B cell (primary cell): ENCODE measurements around the gene WDFY2. TPM values are rescaled to one million over a fixed set of nuclear protein-coding genes. Genes with fewer than 3 reads are reported as not detected.

ENCODE experiments used
- ATAC-seq: fragments of 200-7000 bp; cut with Tn5 transposase; one replicate; pipeline ENCODE4 v1.10.0; 2021; ENCODE audit warnings: low read depth, mild to moderate bottlenecking, moderate number of reproducible peaks, moderate library complexity
- CTCF ChIA-PET: fragments of 350-600 bp; sonication (Branson Sonifier 250); formaldehyde crosslinking; loops from one replicate; lab custom pipeline; 2021; ENCODE audit warnings: antibody characterized with exemption, inconsistent platforms; lab: Charles Lee
- POLR2A ChIA-PET: fragments of 350-600 bp; sonication (Branson Sonifier 250); formaldehyde crosslinking; loops from one replicate; lab custom pipeline; 2021; ENCODE audit warnings: antibody characterized with exemption; lab: Charles Lee
- DNase-seq: peaks from one replicate; pipeline ENCODE4 v3.0.0; 2013
- H2AFZ ChIP-seq: 2 replicates; pipeline ENCODE4 v1.6.1; 2012; ENCODE audit warnings: mild to moderate bottlenecking, low read depth, low read length; ENCODE audit not compliant: insufficient read depth, poor library complexity, severe bottlenecking
- H3K27ac ChIP-seq, 2 donors: 1 replicate in 1 of 2; 2 replicates in 1 of 2; pipeline ENCODE4 v1.5.1; 2012 to 2013; ENCODE audit warnings: low read length in 2 of 2, mild to moderate bottlenecking in 2 of 2, moderate library complexity in 1 of 2
- H3K27me3 ChIP-seq, 4 experiments: fragments of 200-600 bp in 1 of 4; sonication (generic) in 1 of 4; replicated peaks in 1 of 4; 1 replicate in 2 of 4; 2 replicates in 2 of 4; pipeline versions ENCODE4 v1.6.1 to v1.7.0; 2013 to 2016; ENCODE audit warnings: low read length in 3 of 4, mild to moderate bottlenecking in 2 of 4, mixed read lengths in 1 of 4, moderate library complexity in 1 of 4; ENCODE audit not compliant: insufficient read depth in 4 of 4, control insufficient read depth in 3 of 4; ENCODE audit errors: control extremely low read depth in 1 of 4
- H3K36me3 ChIP-seq, 2 experiments: replicated peaks in 1 of 2; 1 replicate in 1 of 2; 2 replicates in 1 of 2; pipeline versions ENCODE4 v1.6.1 to v1.7.1; 2013; ENCODE audit warnings: low read length in 1 of 2; ENCODE audit not compliant: insufficient read depth in 2 of 2, control insufficient read depth in 1 of 2; ENCODE audit errors: control extremely low read depth in 1 of 2, extremely low read depth in 1 of 2
- H3K4me1 ChIP-seq, 2 donors: fragments of 200-600 bp in 1 of 2; sonication (generic) in 1 of 2; 1 replicate in 1 of 2; 2 replicates in 1 of 2; pipeline versions ENCODE4 v1.5.1 to v1.6.1; 2013 to 2017; ENCODE audit warnings: low read length in 2 of 2; ENCODE audit not compliant: control insufficient read depth in 2 of 2, insufficient read depth in 2 of 2
- H3K4me2 ChIP-seq: replicated peaks from 2 replicates; pipeline ENCODE3; 2012; ENCODE audit warnings: mild to moderate bottlenecking, low read depth, low read length; ENCODE audit not compliant: poor library complexity, severe bottlenecking
- H3K4me3 ChIP-seq, 5 experiments: fragments of 200-600 bp in 1 of 5; sonication (generic) in 1 of 5; 1 replicate in 3 of 5; 2 replicates in 2 of 5; pipeline versions ENCODE4 v1.5.1 to v1.7.0; 2011 to 2016; ENCODE audit warnings: low read length in 4 of 5, mild to moderate bottlenecking in 4 of 5, low read depth in 2 of 5, control low read depth in 1 of 5, moderate library complexity in 1 of 5; ENCODE audit not compliant: insufficient read depth in 1 of 5; ENCODE audit errors: control extremely low read depth in 1 of 5, extremely low read depth in 1 of 5
- H3K79me2 ChIP-seq: fragments of 200-600 bp; sonication (generic); one replicate; pipeline ENCODE4 v1.6.0; 2016; ENCODE audit warnings: low read length; ENCODE audit not compliant: control insufficient read depth, insufficient read depth
- H3K9ac ChIP-seq: fragments of 200-600 bp; sonication (generic); 2 replicates; pipeline ENCODE4 v1.6.1; 2017; ENCODE audit warnings: mild to moderate bottlenecking, low read length, moderate library complexity
- H3K9me3 ChIP-seq, 3 donors: one replicate each; pipeline versions ENCODE4 v1.6.1 to v1.7.1; 2013; ENCODE audit warnings: low read length in 2 of 3; ENCODE audit not compliant: control insufficient read depth in 2 of 3, insufficient read depth in 1 of 3; ENCODE audit errors: control extremely low read depth in 1 of 3
- H4K20me1 ChIP-seq: 2 replicates; pipeline ENCODE4 v1.6.0; 2012; ENCODE audit warnings: mild to moderate bottlenecking, low read length; ENCODE audit not compliant: insufficient read depth, control insufficient read depth, poor library complexity, severe bottlenecking
- H3K27ac Mint-ChIP-seq: one replicate; pipeline ENCODE4 v1.8.0; 2021; ENCODE audit warnings: mixed read lengths
- H3K27me3 Mint-ChIP-seq: one replicate; pipeline ENCODE4 v1.8.0; 2021; ENCODE audit warnings: mixed read lengths
- H3K4me1 Mint-ChIP-seq: one replicate; pipeline ENCODE4 v1.8.0; 2021; ENCODE audit warnings: mixed read lengths
- H3K4me3 Mint-ChIP-seq: one replicate; pipeline ENCODE4 v1.8.0; 2021; ENCODE audit warnings: mixed read lengths
- H3K9me3 Mint-ChIP-seq: one replicate; pipeline ENCODE4 v1.8.0; 2022; ENCODE audit warnings: mixed read lengths; ENCODE audit not compliant: insufficient read depth
- CTCF ChIP-seq: fragments of 200-600 bp; IDR thresholded peaks from one replicate; pipeline ENCODE4 v1.8.0; 2022; ENCODE audit warnings: antibody characterized with exemption, mild to moderate bottlenecking
- EZH2 ChIP-seq: IDR thresholded peaks from 2 replicates; pipeline ENCODE4 v1.6.1; 2012; ENCODE audit warnings: borderline replicate concordance, low read depth, mild to moderate bottlenecking, moderate library complexity, low read length; ENCODE audit not compliant: insufficient read depth, poor library complexity, severe bottlenecking
- WGBS: methylation state at CpG from one replicate; pipeline ENCODE4 v1.1.5; 2013; ENCODE audit warnings: missing lambda C conversion rate; ENCODE audit not compliant: insufficient coverage; 5-methylcytosine and 5-hydroxymethylcytosine counted together
- intact Hi-C: fragments of 100-400 bp; cut with micrococcal nuclease; formaldehyde crosslinking; loops from one replicate; pipeline ENCODE4 v1.10.0; 2022
- polyA plus RNA-seq: library from polyadenylated mRNA; depleted of rRNA; stranded (reverse); fragments of >200 nt; gene quantifications from 2 replicates; pipeline ENCODE4 v1.2.3, GENCODE V29; 2012
- total RNA-seq, 2 donors: library from RNA; stranded (reverse); fragments of 120-200 nt in 1 of 2; gene quantifications; 1 replicate in 1 of 2; 2 replicates in 1 of 2; pipeline versions ENCODE4 v1.2.3 to v1.2.4, GENCODE V29; 2013 to 2022

Gene WDFY2
- total and polyA plus RNA-seq, 2 donors (not counting 1 experiment from before 2014, with no cell fraction given): 12.4 to 47.7 TPM

GRCh38 chr13:51637852-51638215 is 53.6 kb downstream of the WDFY2 start:
- Mint-ChIP-seq H3K4me3 (no peak overlapping the region), H3K9me3 (no peaks in the 10 kb centered on the region), H3K4me1 (peaks cover 41% of the 10 kb centered on the region), H3K27ac (no peak overlapping the region), H3K27me3 (no peaks in the 10 kb centered on the region)
- Histone ChIP-seq H3K27me3 (no peaks in the 10 kb centered on the region), H3K27ac (no peak overlapping the region), H3K4me1 (peaks cover 15 to 17% of the 10 kb centered on the region in 2 donors), H3K9ac (no peak overlapping the region), H3K4me2 (no peak overlapping the region), H3K36me3 (no peaks in the 10 kb centered on the region), H3K79me2 (peaks cover 64% of the 10 kb centered on the region), H3K9me3 (no peaks in the 10 kb centered on the region), H3K4me3 (no peak overlapping the region), H2AFZ (no peak overlapping the region), H4K20me1 (peaks cover 17% of the 10 kb centered on the region)
- ChIA-PET POLR2A (no interaction called here), CTCF (no interaction called here)
- no peak for TF ChIP-seq CTCF
- TF ChIP-seq EZH2: no peak
- WGBS: 100% methylated on average over 2 of the region's 4 CpGs
- DNase-seq (no peak), ATAC-seq (no peak)
- intact Hi-C loops: no loop called here

- no peak overlapping the region for H2AFZ ChIP-seq
- H3K4me3 ChIP-seq: no peak overlapping the region
- H3K9ac ChIP-seq: no peak overlapping the region
- Mint-ChIP-seq H3K27me3 (no peaks in the 10 kb centered on the region), H3K9me3 (no peaks in the 10 kb centered on the region), H3K4me3 (no peak overlapping the region), H3K27ac (no peak overlapping the region), H3K4me1 (peaks cover 41% of the 10 kb centered on the region)
- H3K79me2 ChIP-seq: peaks cover 63% of the 10 kb centered on the region
- POLR2A ChIA-PET: no interaction called here
- H3K4me1 ChIP-seq: peaks cover 15 to 20% of the 10 kb centered on the region in 2 donors
- H3K4me2 ChIP-seq: no peak overlapping the region
- H3K27me3 ChIP-seq: no peaks in the 10 kb centered on the region
- intact Hi-C loops: no loop called here
- TF ChIP-seq EZH2 (no peak), CTCF (no peak)
- H3K27ac ChIP-seq: no peak overlapping the region
- peaks cover 13% of the 10 kb centered on the region for H4K20me1 ChIP-seq
- H3K9me3 ChIP-seq: no peaks in the 10 kb centered on the region
- CTCF ChIA-PET: no interaction called here
- no peak for ATAC-seq
- 100% methylated on average over 2 of the region's 7 CpGs for WGBS
- DNase-seq: no peak
- H3K36me3 ChIP-seq: no peaks in the 10 kb centered on the region
Measured at GRCh38 chr13:51638216-51638871, 54.1 kb downstream of the WDFY2 start.
